Kidney (tissue), 14 donors: ENCODE measurements around the gene MCL1. TPM values are rescaled to one million over a fixed set of nuclear protein-coding genes. Genes with fewer than 3 reads are reported as not detected.

Source experiments
- DNase-seq, 5 donors: peaks; one replicate each; pipeline ENCODE4 v3.0.0-alpha.2; 2013 to 2020
- FAIRE-seq: peaks from 2 replicates; lab custom pipeline; 2012; peaks lifted over from hg19 to GRCh38; lab: Jason Lieb, UNC
- H3K27ac ChIP-seq, 2 donors: one replicate each; pipeline ENCODE4 v1.7.0; 2013; ENCODE audit warnings: low read depth in 2 of 2, low read length in 2 of 2, inconsistent platforms in 1 of 2
- H3K27me3 ChIP-seq: one replicate; pipeline ENCODE4 v1.7.1; 2013; ENCODE audit warnings: low read length, inconsistent platforms; ENCODE audit not compliant: control insufficient read depth, insufficient read depth
- H3K36me3 ChIP-seq, 3 donors: one replicate each; pipeline versions ENCODE4 v1.7.0 to v1.7.1; 2013; ENCODE audit warnings: low read length in 3 of 3, control low read depth in 1 of 3, inconsistent platforms in 1 of 3; ENCODE audit not compliant: insufficient read depth in 3 of 3, control insufficient read depth in 2 of 3
- H3K4me1 ChIP-seq, 3 donors: one replicate each; pipeline versions ENCODE4 v1.7.0 to v1.7.1; 2013; ENCODE audit warnings: low read length in 3 of 3, inconsistent platforms in 1 of 3, low read depth in 1 of 3; ENCODE audit not compliant: control insufficient read depth in 2 of 3, insufficient read depth in 2 of 3
- H3K4me3 ChIP-seq, 3 donors: one replicate each; pipeline versions ENCODE4 v1.7.0 to v1.8.1; 2013; ENCODE audit warnings: low read length in 3 of 3, control low read depth in 1 of 3, inconsistent platforms in 1 of 3
- H3K9ac ChIP-seq, 3 donors: one replicate each; pipeline versions ENCODE4 v1.7.0 to v1.7.1; 2013; ENCODE audit warnings: low read length in 3 of 3, control low read depth in 1 of 3, inconsistent platforms in 1 of 3
- H3K9me3 ChIP-seq, 3 donors: one replicate each; pipeline versions ENCODE4 v1.7.0 to v1.7.1; 2013; ENCODE audit warnings: low read length in 3 of 3, control low read depth in 1 of 3, inconsistent platforms in 1 of 3; ENCODE audit not compliant: control insufficient read depth in 2 of 3, insufficient read depth in 1 of 3
- CTCF ChIP-seq: IDR thresholded peaks from 3 replicates; pipeline ENCODE4 v1.5.1; 2012; ENCODE audit warnings: mild to moderate bottlenecking, moderate library complexity, borderline replicate concordance; ENCODE audit not compliant: insufficient read depth; ENCODE audit errors: extremely low read depth
- intact Hi-C: fragments of 100-400 bp; cut with DNase I; formaldehyde crosslinking; loops from one replicate; pipeline ENCODE4 v1.11.1; 2022
- polyA plus RNA-seq: library from polyadenylated mRNA; stranded (reverse); fragments of 350-450 nt; fragmentation: Illumina TruSeq; extraction: RNeasy Lipid Tissue Mini Kit (QIAGEN cat#74804); gene quantifications from one replicate; pipeline ENCODE4 v1.2.3, GENCODE V29; 2014; ENCODE audit warnings: low read depth, low replicate concordance; ENCODE audit not compliant: insufficient read depth
- total RNA-seq: library from RNA; stranded (reverse); fragmentation: NEBNext Ultra II Directional; extraction: Animal tissue kit (Norgen Biotek cat#: 25700); gene quantifications from one replicate; pipeline ENCODE4 v1.2.1, GENCODE V29; 2021
- donor health status: control.
- donor health status: control.
- donor health status: control.
- donor health status: control.
- donor health status: control.
- donor health status: DM: yes; HTN: yes; CAD: no.
- donor health status: Normal renal cell carcinoma (clear cell type).

The MCL1 gene
- total and polyA plus RNA-seq, 2 donors from 2014 or later = 79.5 to 253 TPM

GRCh38 chr1:150530491-150531159, 48.8 kb downstream of the MCL1 start:
- H3K27me3 ChIP-seq = no peaks in the 10 kb centered on the region
- TF ChIP-seq CTCF = no peak
- no peak overlapping the region for H3K4me3 ChIP-seq
- H3K4me1 ChIP-seq = no peaks in the 10 kb centered on the region
- intact Hi-C loops = loop anchor here (10.0 kb wide), 1 partner anchor 66 kb away; no protein-coding TSS in a partner anchor
- H3K9ac ChIP-seq = no peak overlapping the region
- H3K27ac ChIP-seq = no peak overlapping the region
- no peaks in the 10 kb centered on the region for H3K9me3 ChIP-seq
- H3K36me3 ChIP-seq = no peaks in the 10 kb centered on the region
- FAIRE-seq (no peak), DNase-seq (no peak)

GRCh38 chr1:150529017-150529416, 50.4 kb downstream of the MCL1 start:
- FAIRE-seq = no peak
- intact Hi-C loops = no loop called here
- Histone ChIP-seq H3K27ac (no peak overlapping the region), H3K9ac (no peak overlapping the region), H3K27me3 (no peaks in the 10 kb centered on the region), H3K36me3 (no peaks in the 10 kb centered on the region), H3K4me3 (no peak overlapping the region), H3K9me3 (no peaks in the 10 kb centered on the region), H3K4me1 (no peaks in the 10 kb centered on the region)
- TF ChIP-seq CTCF = no peak
- peak in 1 of 5 donors; percentile 36 for DNase-seq

GRCh38 chr1:150528196-150528595, 51.2 kb downstream of the MCL1 start:
- intact Hi-C loops = no loop called here
- H3K27me3 ChIP-seq = no peaks in the 10 kb centered on the region
- H3K27ac ChIP-seq = no peak overlapping the region
- DNase-seq (no peak), FAIRE-seq (no peak)
- no peak for TF ChIP-seq CTCF
- H3K9me3 ChIP-seq = no peaks in the 10 kb centered on the region
- H3K4me3 ChIP-seq = no peak overlapping the region
- no peak overlapping the region for H3K9ac ChIP-seq
- no peaks in the 10 kb centered on the region for H3K36me3 ChIP-seq
- no peaks in the 10 kb centered on the region for H3K4me1 ChIP-seq
